Measurements from ENCODE around the gene SAMD4A.

SAMD4A gene

GRCh38 chr14:54760866-54761575 is 194.1 kb downstream of the SAMD4A start:
- TF ChIP-seq TAF1 (IDR thresholded peaks at IDR 0.05; ENCODE audit: low read depth) (no peak), ZBTB7A (IDR thresholded peaks at IDR 0.05; ENCODE audit: low read depth) (no peak), RAD21 (IDR thresholded peaks at IDR 0.05; ENCODE audit: low read depth) (no peak), TCF12 (IDR thresholded peaks at IDR 0.05; ENCODE audit: low read depth) (no peak), FOXM1 (IDR thresholded peaks at IDR 0.05; ENCODE audit: borderline replicate concordance, low read depth) (no peak), REST (IDR thresholded peaks at IDR 0.05; ENCODE audit: low read depth) (no peak), USF1 (IDR thresholded peaks at IDR 0.05) (no peak), YY1 (IDR thresholded peaks at IDR 0.05; ENCODE audit: low read depth) (no peak), CREB1 (IDR thresholded peaks at IDR 0.05; ENCODE audit: low read depth) (no peak), EGR1 (IDR thresholded peaks at IDR 0.05) (no peak), MAX (IDR thresholded peaks at IDR 0.05) (no peak), CEBPB (IDR thresholded peaks at IDR 0.05) (no peak), NFIC (IDR thresholded peaks at IDR 0.05) (no peak), TEAD4 (IDR thresholded peaks at IDR 0.05) (no peak), EP300 (IDR thresholded peaks at IDR 0.05; ENCODE audit: borderline replicate concordance) (no peak)

- no peak for TF ChIP-seq CREB1 (IDR thresholded peaks at IDR 0.05; ENCODE audit: low read depth)
- TF ChIP-seq EP300 (IDR thresholded peaks at IDR 0.05; ENCODE audit: borderline replicate concordance): no peak
- TF ChIP-seq EGR1 (IDR thresholded peaks at IDR 0.05): no peak
- TF ChIP-seq TEAD4 (IDR thresholded peaks at IDR 0.05): no peak
- no peak for TF ChIP-seq YY1 (IDR thresholded peaks at IDR 0.05; ENCODE audit: low read depth)
- TF ChIP-seq NFIC (IDR thresholded peaks at IDR 0.05): no peak
Observed at GRCh38 chr14:54761835-54762234, 194.9 kb downstream of the SAMD4A start.

- TF ChIP-seq FOXM1 (IDR thresholded peaks at IDR 0.05; ENCODE audit: borderline replicate concordance, low read depth) (no peak), EP300 (IDR thresholded peaks at IDR 0.05; ENCODE audit: borderline replicate concordance) (no peak), USF1 (IDR thresholded peaks at IDR 0.05) (no peak), CREB1 (IDR thresholded peaks at IDR 0.05; ENCODE audit: low read depth) (no peak), CEBPB (IDR thresholded peaks at IDR 0.05) (no peak), EGR1 (IDR thresholded peaks at IDR 0.05) (no peak), TEAD4 (IDR thresholded peaks at IDR 0.05) (no peak), RAD21 (IDR thresholded peaks at IDR 0.05; ENCODE audit: low read depth) (no peak), REST (IDR thresholded peaks at IDR 0.05; ENCODE audit: low read depth) (no peak), TAF1 (IDR thresholded peaks at IDR 0.05; ENCODE audit: low read depth) (no peak), ZBTB7A (IDR thresholded peaks at IDR 0.05; ENCODE audit: low read depth) (no peak), TCF12 (IDR thresholded peaks at IDR 0.05; ENCODE audit: low read depth) (no peak), YY1 (IDR thresholded peaks at IDR 0.05; ENCODE audit: low read depth) (no peak), MAX (IDR thresholded peaks at IDR 0.05) (no peak), NFIC (IDR thresholded peaks at IDR 0.05) (no peak)
Observed at GRCh38 chr14:54762296-54762695, 195.4 kb downstream of the SAMD4A start.

GRCh38 chr14:54763761-54764160 is 196.8 kb downstream of the SAMD4A start:
- TF ChIP-seq RAD21 (IDR thresholded peaks at IDR 0.05; ENCODE audit: low read depth) (no peak), TEAD4 (IDR thresholded peaks at IDR 0.05) (no peak), REST (IDR thresholded peaks at IDR 0.05; ENCODE audit: low read depth) (no peak), EGR1 (IDR thresholded peaks at IDR 0.05) (no peak), EP300 (IDR thresholded peaks at IDR 0.05; ENCODE audit: borderline replicate concordance) (no peak), YY1 (IDR thresholded peaks at IDR 0.05; ENCODE audit: low read depth) (no peak), NFIC (IDR thresholded peaks at IDR 0.05) (no peak)

Measured in Ishikawa (cell line).